ENCODE results near the gene THSD4.

DNA sequence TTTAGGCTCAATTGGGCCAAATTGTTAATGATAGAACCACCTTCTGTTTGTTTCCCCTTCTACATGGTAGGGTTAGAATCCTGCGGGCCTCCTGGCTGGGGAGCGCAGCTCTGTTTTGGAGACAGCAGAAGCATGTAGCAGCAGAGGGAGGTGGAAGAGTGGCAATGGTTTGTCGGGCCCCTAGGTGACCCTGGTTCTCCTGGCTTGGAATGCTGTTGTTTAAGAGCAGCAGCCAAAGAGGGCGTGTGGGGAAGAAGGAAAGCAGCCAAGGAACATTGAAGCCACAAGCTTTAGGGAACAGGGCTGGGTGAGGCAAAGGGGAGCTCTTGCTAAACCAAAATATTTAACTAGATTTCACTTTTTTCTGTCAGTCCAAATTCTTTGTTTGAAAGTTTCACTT, 481.4 kb downstream of the THSD4 start:
- TF ChIP-seq CTCF (IDR thresholded peaks at IDR 0.05; ENCODE audit: low read depth, low read length) (no peak), EZH2phosphoT487 (IDR thresholded peaks at IDR 0.05; ENCODE audit: low read depth) (no peak)

Data from OCI-LY3 (cell line).